ENCODE measurements around the gene CPA4.

DNA sequence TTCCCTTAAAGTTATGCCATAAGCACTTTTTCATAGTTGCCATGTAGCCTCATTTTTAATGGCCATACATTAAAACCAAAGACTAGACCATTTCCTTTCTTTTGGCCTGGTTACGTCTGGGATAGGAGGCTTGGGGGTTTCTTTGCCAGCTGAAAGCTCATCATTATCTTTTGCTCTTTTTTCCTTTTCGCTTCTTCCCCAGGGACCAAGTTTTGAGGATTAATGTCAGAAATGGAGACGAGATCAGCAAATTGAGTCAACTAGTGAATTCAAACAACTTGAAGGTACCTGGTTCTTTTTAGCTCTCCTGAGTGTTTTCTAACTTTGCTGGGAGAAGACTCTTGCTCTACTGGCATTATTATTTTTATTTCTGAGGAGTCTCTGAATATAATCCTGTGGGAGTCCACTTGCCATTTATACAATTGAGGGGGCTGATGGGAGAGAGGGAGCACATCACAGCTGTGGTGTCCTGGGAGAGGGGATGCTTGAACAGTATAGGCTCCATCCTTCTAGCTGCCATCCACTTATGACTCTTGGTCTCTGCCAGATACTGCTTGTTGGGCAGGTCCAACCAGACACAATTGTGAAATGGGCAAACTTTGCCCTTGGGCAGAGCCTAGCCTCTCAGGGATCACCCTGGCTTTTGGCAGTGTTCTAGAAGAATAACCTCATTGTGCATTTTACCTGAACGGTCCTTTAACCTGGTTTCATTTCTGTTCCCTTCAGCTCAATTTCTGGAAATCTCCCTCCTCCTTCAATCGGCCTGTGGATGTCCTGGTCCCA is 5.8 kb downstream of the CPA4 start:
- TF ChIP-seq, protein P1, sequence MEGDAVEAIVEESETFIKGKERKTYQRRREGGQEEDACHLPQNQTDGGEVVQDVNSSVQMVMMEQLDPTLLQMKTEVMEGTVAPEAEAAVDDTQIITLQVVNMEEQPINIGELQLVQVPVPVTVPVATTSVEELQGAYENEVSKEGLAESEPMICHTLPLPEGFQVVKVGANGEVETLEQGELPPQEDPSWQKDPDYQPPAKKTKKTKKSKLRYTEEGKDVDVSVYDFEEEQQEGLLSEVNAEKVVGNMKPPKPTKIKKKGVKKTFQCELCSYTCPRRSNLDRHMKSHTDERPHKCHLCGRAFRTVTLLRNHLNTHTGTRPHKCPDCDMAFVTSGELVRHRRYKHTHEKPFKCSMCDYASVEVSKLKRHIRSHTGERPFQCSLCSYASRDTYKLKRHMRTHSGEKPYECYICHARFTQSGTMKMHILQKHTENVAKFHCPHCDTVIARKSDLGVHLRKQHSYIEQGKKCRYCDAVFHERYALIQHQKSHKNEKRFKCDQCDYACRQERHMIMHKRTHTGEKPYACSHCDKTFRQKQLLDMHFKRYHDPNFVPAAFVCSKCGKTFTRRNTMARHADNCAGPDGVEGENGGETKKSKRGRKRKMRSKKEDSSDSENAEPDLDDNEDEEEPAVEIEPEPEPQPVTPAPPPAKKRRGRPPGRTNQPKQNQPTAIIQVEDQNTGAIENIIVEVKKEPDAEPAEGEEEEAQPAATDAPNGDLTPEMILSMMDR (IDR thresholded peaks at IDR 0.05), result no peak
- TF ChIP-seq POLR2A (IDR thresholded peaks at IDR 0.05), result no peak

Measured in suprapubic skin (tissue), 3 donors.